Ishikawa (cell line): Measurements from ENCODE around the gene SYNPR.

Experiments
- CEBPB ChIP-seq: IDR thresholded peaks from 2 replicates; pipeline ENCODE4 v1.6.1; 2012
- CREB1 ChIP-seq: IDR thresholded peaks from 2 replicates; pipeline ENCODE4 v1.6.1; 2012; ENCODE audit warnings: low read depth
- EP300 ChIP-seq: IDR thresholded peaks from 2 replicates; pipeline ENCODE4 v1.6.1; 2012; ENCODE audit warnings: borderline replicate concordance
- FOXM1 ChIP-seq: IDR thresholded peaks from 2 replicates; pipeline ENCODE4 v1.6.1; 2012; ENCODE audit warnings: low read depth, borderline replicate concordance
- NFIC ChIP-seq: IDR thresholded peaks from 2 replicates; pipeline ENCODE4 v1.6.1; 2012
- RAD21 ChIP-seq: IDR thresholded peaks from 2 replicates; pipeline ENCODE4 v1.6.1; 2012; ENCODE audit warnings: low read depth
- TAF1 ChIP-seq: IDR thresholded peaks from 2 replicates; pipeline ENCODE4 v1.6.1; 2012; ENCODE audit warnings: low read depth, mild to moderate bottlenecking
- TCF12 ChIP-seq: IDR thresholded peaks from 2 replicates; pipeline ENCODE4 v1.6.1; 2012; ENCODE audit warnings: low read depth
- TEAD4 ChIP-seq: IDR thresholded peaks from 2 replicates; pipeline ENCODE4 v1.6.1; 2012
- YY1 ChIP-seq: IDR thresholded peaks from 2 replicates; pipeline ENCODE4 v1.6.1; 2012; ENCODE audit warnings: low read depth
- ZBTB7A ChIP-seq: IDR thresholded peaks from 2 replicates; pipeline ENCODE4 v1.6.1; 2012; ENCODE audit warnings: low read depth
- TF ChIP-seq, protein P1 (sequence below): IDR thresholded peaks from 2 replicates; pipeline ENCODE4 v1.6.1; 2012
- TF ChIP-seq, protein P2 (sequence below): IDR thresholded peaks from 2 replicates; pipeline ENCODE4 v1.6.1; 2012; ENCODE audit warnings: low read depth, mild to moderate bottlenecking
- TF ChIP-seq, protein P3 (sequence below): IDR thresholded peaks from 2 replicates; pipeline ENCODE4 v1.6.1; 2012

DNA sequence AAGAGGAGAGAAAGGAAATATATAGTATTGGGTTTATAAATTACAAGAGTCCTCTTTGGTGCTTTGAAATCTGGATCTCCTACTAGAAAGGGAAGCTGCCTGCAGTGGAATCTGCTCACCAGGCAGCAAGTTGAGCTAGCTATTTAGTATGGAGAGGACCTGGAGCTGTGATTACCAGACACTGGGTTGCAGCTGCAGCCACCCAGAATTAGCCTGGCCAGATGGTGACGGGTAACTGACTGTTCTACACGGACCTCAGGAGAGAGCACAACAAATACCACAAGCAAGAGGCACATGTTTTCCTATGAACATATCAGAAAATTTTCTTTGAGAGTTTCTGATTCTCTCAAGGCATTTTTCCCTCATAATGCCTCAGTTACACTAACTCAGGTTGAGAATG, 46.5 kb downstream of the SYNPR start:
- TF ChIP-seq YY1 (no peak), CREB1 (no peak), TCF12 (no peak), TAF1 (no peak), EP300 (no peak), RAD21 (no peak), NFIC (no peak), CEBPB (no peak), ZBTB7A (no peak), FOXM1 (no peak), TEAD4 (no peak)
- TF ChIP-seq, protein P1, sequence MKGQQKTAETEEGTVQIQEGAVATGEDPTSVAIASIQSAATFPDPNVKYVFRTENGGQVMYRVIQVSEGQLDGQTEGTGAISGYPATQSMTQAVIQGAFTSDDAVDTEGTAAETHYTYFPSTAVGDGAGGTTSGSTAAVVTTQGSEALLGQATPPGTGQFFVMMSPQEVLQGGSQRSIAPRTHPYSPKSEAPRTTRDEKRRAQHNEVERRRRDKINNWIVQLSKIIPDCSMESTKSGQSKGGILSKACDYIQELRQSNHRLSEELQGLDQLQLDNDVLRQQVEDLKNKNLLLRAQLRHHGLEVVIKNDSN, result no peak
- TF ChIP-seq, protein P2, sequence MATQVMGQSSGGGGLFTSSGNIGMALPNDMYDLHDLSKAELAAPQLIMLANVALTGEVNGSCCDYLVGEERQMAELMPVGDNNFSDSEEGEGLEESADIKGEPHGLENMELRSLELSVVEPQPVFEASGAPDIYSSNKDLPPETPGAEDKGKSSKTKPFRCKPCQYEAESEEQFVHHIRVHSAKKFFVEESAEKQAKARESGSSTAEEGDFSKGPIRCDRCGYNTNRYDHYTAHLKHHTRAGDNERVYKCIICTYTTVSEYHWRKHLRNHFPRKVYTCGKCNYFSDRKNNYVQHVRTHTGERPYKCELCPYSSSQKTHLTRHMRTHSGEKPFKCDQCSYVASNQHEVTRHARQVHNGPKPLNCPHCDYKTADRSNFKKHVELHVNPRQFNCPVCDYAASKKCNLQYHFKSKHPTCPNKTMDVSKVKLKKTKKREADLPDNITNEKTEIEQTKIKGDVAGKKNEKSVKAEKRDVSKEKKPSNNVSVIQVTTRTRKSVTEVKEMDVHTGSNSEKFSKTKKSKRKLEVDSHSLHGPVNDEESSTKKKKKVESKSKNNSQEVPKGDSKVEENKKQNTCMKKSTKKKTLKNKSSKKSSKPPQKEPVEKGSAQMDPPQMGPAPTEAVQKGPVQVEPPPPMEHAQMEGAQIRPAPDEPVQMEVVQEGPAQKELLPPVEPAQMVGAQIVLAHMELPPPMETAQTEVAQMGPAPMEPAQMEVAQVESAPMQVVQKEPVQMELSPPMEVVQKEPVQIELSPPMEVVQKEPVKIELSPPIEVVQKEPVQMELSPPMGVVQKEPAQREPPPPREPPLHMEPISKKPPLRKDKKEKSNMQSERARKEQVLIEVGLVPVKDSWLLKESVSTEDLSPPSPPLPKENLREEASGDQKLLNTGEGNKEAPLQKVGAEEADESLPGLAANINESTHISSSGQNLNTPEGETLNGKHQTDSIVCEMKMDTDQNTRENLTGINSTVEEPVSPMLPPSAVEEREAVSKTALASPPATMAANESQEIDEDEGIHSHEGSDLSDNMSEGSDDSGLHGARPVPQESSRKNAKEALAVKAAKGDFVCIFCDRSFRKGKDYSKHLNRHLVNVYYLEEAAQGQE, result no peak
- TF ChIP-seq, protein P3, sequence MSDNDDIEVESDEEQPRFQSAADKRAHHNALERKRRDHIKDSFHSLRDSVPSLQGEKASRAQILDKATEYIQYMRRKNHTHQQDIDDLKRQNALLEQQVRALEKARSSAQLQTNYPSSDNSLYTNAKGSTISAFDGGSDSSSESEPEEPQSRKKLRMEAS, result no peak
